ENCODE data around the gene ATP5IF1. TPM values are rescaled to one million over a fixed set of nuclear protein-coding genes. Genes with fewer than 3 reads are reported as not detected.

ATP5IF1 gene
- total and polyA plus RNA-seq, 2 donors from 2014 or later: 172 to 906 TPM

- Histone ChIP-seq H3K9ac (ENCODE audit: low read length in 3 of 3) (no peak overlapping the region), H3K27ac (ENCODE audit: low read depth in 2 of 2, low read length in 2 of 2) (no peak overlapping the region), H3K4me3 (ENCODE audit: low read length in 3 of 3) (no peak overlapping the region), H3K4me1 (ENCODE audit: control insufficient read depth in 2 of 3, insufficient read depth in 2 of 3, low read depth in 1 of 3, low read length in 3 of 3) (no peaks in the 10 kb centered on the region), H3K9me3 (ENCODE audit: control insufficient read depth in 2 of 3, insufficient read depth in 1 of 3, low read length in 3 of 3) (no peaks in the 10 kb centered on the region), H3K36me3 (ENCODE audit: control insufficient read depth in 2 of 3, insufficient read depth in 3 of 3, low read length in 3 of 3) (peaks cover 11 to 39% (median 21%) of the 10 kb centered on the region in 3 donors), H3K27me3 (ENCODE audit: control insufficient read depth, insufficient read depth, low read length) (no peaks in the 10 kb centered on the region)
- FAIRE-seq: no peak
- DNase-seq: no peak
- intact Hi-C loops (cut with DNase I): loop anchor here (10.0 kb wide), 1 partner anchor 95 kb away; no protein-coding TSS in a partner anchor
- no peak for TF ChIP-seq CTCF (IDR thresholded peaks at IDR 0.05; ENCODE audit: borderline replicate concordance, extremely low read depth, insufficient read depth)
Measured at GRCh38 chr1:28199328-28200233, 36.3 kb upstream of the ATP5IF1 start.

GRCh38 chr1:28200234-28200873, 35.6 kb upstream of the ATP5IF1 start:
- no peak overlapping the region for H3K9ac ChIP-seq (ENCODE audit: low read length in 3 of 3)
- no peaks in the 10 kb centered on the region for H3K9me3 ChIP-seq (ENCODE audit: control insufficient read depth in 2 of 3, insufficient read depth in 1 of 3, low read length in 3 of 3)
- H3K4me3 ChIP-seq (ENCODE audit: low read length in 3 of 3): no peak overlapping the region
- H3K27ac ChIP-seq (ENCODE audit: low read depth in 2 of 2, low read length in 2 of 2): no peak overlapping the region
- no peaks in the 10 kb centered on the region for H3K27me3 ChIP-seq (ENCODE audit: control insufficient read depth, insufficient read depth, low read length)
- TF ChIP-seq CTCF (IDR thresholded peaks at IDR 0.05; ENCODE audit: borderline replicate concordance, extremely low read depth, insufficient read depth): no peak
- no peaks in the 10 kb centered on the region for H3K4me1 ChIP-seq (ENCODE audit: control insufficient read depth in 2 of 3, insufficient read depth in 2 of 3, low read depth in 1 of 3, low read length in 3 of 3)
- DNase-seq: no peak
- no peak for FAIRE-seq
- H3K36me3 ChIP-seq (ENCODE audit: control insufficient read depth in 2 of 3, insufficient read depth in 3 of 3, low read length in 3 of 3): peaks cover 11 to 45% (median 21%) of the 10 kb centered on the region in 3 donors
- intact Hi-C loops (cut with DNase I): loop anchor here (10.0 kb wide), 1 partner anchor 96 kb away; no protein-coding TSS in a partner anchor

- Histone ChIP-seq H3K27ac (ENCODE audit: low read depth in 2 of 2, low read length in 2 of 2) (no peak overlapping the region), H3K4me3 (ENCODE audit: low read length in 3 of 3) (no peak overlapping the region), H3K27me3 (ENCODE audit: control insufficient read depth, insufficient read depth, low read length) (no peaks in the 10 kb centered on the region), H3K36me3 (ENCODE audit: control insufficient read depth in 2 of 3, insufficient read depth in 3 of 3, low read length in 3 of 3) (peaks cover 9 to 41% (median 21%) of the 10 kb centered on the region in 3 donors), H3K4me1 (ENCODE audit: control insufficient read depth in 2 of 3, insufficient read depth in 2 of 3, low read depth in 1 of 3, low read length in 3 of 3) (no peaks in the 10 kb centered on the region), H3K9me3 (ENCODE audit: control insufficient read depth in 2 of 3, insufficient read depth in 1 of 3, low read length in 3 of 3) (no peaks in the 10 kb centered on the region), H3K9ac (ENCODE audit: low read length in 3 of 3) (no peak overlapping the region)
- DNase-seq (no peak), FAIRE-seq (no peak)
- TF ChIP-seq CTCF (IDR thresholded peaks at IDR 0.05; ENCODE audit: borderline replicate concordance, extremely low read depth, insufficient read depth): no peak
- intact Hi-C loops (cut with DNase I): loop anchor here (10.0 kb wide), 1 partner anchor 100 kb away; no protein-coding TSS in a partner anchor
Measured at GRCh38 chr1:28205243-28205642, 30.7 kb upstream of the ATP5IF1 start.

Data from kidney (tissue), 14 donors.